Endothelial cell of umbilical vein (primary cell): ENCODE data around the gene SEC61A1. TPM values are rescaled to one million over a fixed set of nuclear protein-coding genes. Genes with fewer than 3 reads are reported as not detected.

Experiments used
- Bru-seq: library from RNA; stranded (reverse); fragments of 400-500 nt; gene quantifications from one replicate; lab custom pipeline; 2021; lab: Mats Ljungman, UMichigan
- BruChase-seq, 2 experiments: library from RNA; stranded (reverse); fragments of 400-500 nt; gene quantifications; one replicate each; lab custom pipeline; 2021; lab: Mats Ljungman, UMichigan
- BruUV-seq: library from RNA; stranded (reverse); fragments of 400-500 nt; replicated peaks from 2 replicates; lab custom pipeline; 2021; lab: Mats Ljungman, UMichigan
- CTCF ChIA-PET: fragments of 300-600, 350-600 bp; sonication (Branson Sonifier 250); formaldehyde crosslinking; loops from one replicate; lab custom pipeline; 2021; ENCODE audit warnings: antibody characterized with exemption, inconsistent platforms; lab: Charles Lee
- POLR2A ChIA-PET: fragments of 300-600, 350-600 bp; sonication (Branson Sonifier 250); formaldehyde crosslinking; loops from one replicate; lab custom pipeline; 2021; ENCODE audit warnings: antibody characterized with exemption, inconsistent platforms; lab: Charles Lee
- DNase-seq: peaks from one replicate; pipeline ENCODE4 v3.0.0-alpha.2; 2011; ENCODE audit warnings: low read depth, low spot score
- FAIRE-seq: peaks from 2 replicates; lab custom pipeline; 2011; peaks lifted over from hg19 to GRCh38; lab: Jason Lieb, UNC
- H2AFZ ChIP-seq: 2 replicates; pipeline ENCODE4 v1.6.0; 2012; ENCODE audit warnings: low read depth, low read length, control low read depth, inconsistent platforms
- H3K27ac ChIP-seq: 2 replicates; pipeline ENCODE4 v1.5.1; 2011; ENCODE audit warnings: low read depth, mild to moderate bottlenecking, control low read depth, low read length, moderate library complexity; ENCODE audit not compliant: insufficient read depth
- H3K27me3 ChIP-seq, 2 experiments: 2 replicates each; pipeline versions ENCODE4 v1.6.0 to v1.6.1; 2011; ENCODE audit warnings: low read length in 2 of 2, mixed read lengths in 1 of 2; ENCODE audit not compliant: control insufficient read depth in 2 of 2, insufficient read depth in 2 of 2
- H3K36me3 ChIP-seq, 2 experiments: 2 replicates in 1 of 2; 3 replicates in 1 of 2; pipeline ENCODE4 v1.5.1; 2011; ENCODE audit warnings: low read length in 2 of 2, mild to moderate bottlenecking in 1 of 2, moderate library complexity in 1 of 2; ENCODE audit not compliant: control insufficient read depth in 2 of 2, insufficient read depth in 2 of 2; ENCODE audit errors: extremely low read depth in 1 of 2
- H3K4me1 ChIP-seq: 3 replicates; pipeline ENCODE4 v1.5.1; 2011; ENCODE audit warnings: mild to moderate bottlenecking, low read length; ENCODE audit not compliant: control insufficient read depth, insufficient read depth; ENCODE audit errors: extremely low read depth
- H3K4me2 ChIP-seq: 2 replicates; pipeline ENCODE4 v1.6.1; 2011; ENCODE audit warnings: low read length, control low read depth, mixed read lengths; ENCODE audit not compliant: insufficient read depth
- H3K4me3 ChIP-seq, 3 experiments: fragments of 200-600 bp in 1 of 3; sonication (generic), shearing (Covaris generic) in 1 of 3; replicated peaks in 1 of 3; 2 replicates each; pipeline ENCODE4 v1.5.1; 2011 to 2016; ENCODE audit warnings: control low read depth in 3 of 3, low read length in 3 of 3, mild to moderate bottlenecking in 2 of 3, inconsistent platforms in 1 of 3, low read depth in 1 of 3, moderate library complexity in 1 of 3; ENCODE audit not compliant: insufficient read depth in 1 of 3
- H3K79me2 ChIP-seq: 2 replicates; pipeline ENCODE4 v1.6.0; 2012; ENCODE audit warnings: low read length, inconsistent platforms; ENCODE audit not compliant: control insufficient read depth, insufficient read depth
- H3K9ac ChIP-seq: replicated peaks from 2 replicates; pipeline ENCODE3; 2011; ENCODE audit warnings: low read length, control low read depth; ENCODE audit not compliant: insufficient read depth; ENCODE audit errors: extremely low read depth
- H3K9me1 ChIP-seq: replicated peaks from 3 replicates; pipeline ENCODE4 v1.6.0; 2011; ENCODE audit warnings: mild to moderate bottlenecking, low read length; ENCODE audit not compliant: control insufficient read depth, insufficient read depth; ENCODE audit errors: extremely low read depth
- H3K9me3 ChIP-seq: replicated peaks from 2 replicates; pipeline ENCODE4 v1.5.1; 2012; ENCODE audit warnings: low read length, inconsistent platforms; ENCODE audit not compliant: control insufficient read depth, insufficient read depth
- H4K20me1 ChIP-seq: replicated peaks from 2 replicates; pipeline ENCODE3; 2011; ENCODE audit warnings: mild to moderate bottlenecking, low read length; ENCODE audit not compliant: control insufficient read depth, insufficient read depth; ENCODE audit errors: extremely low read depth
- GATA2 ChIP-seq: IDR thresholded peaks from 2 replicates; pipeline ENCODE4 v1.7.0; 2011; ENCODE audit warnings: low read depth, mild to moderate bottlenecking, moderate library complexity, mixed read lengths, low read length; ENCODE audit not compliant: insufficient read length, insufficient read depth
- MYC ChIP-seq: IDR thresholded peaks from one replicate; pipeline ENCODE4 v1.6.1; 2011; ENCODE audit warnings: mild to moderate bottlenecking, low read depth, low read length
- POLR2A ChIP-seq: IDR thresholded peaks from 2 replicates; pipeline ENCODE4 v1.6.1; 2012; ENCODE audit warnings: low read depth, mild to moderate bottlenecking, control low read depth, low read length
- POLR2AphosphoS5 ChIP-seq: IDR thresholded peaks from 2 replicates; pipeline ENCODE4 v1.6.1; 2012; ENCODE audit warnings: low read depth, mild to moderate bottlenecking, control low read depth, low read length, moderate library complexity; ENCODE audit not compliant: insufficient read depth
- dilution Hi-C: fragments of 300-500 bp; cut with MboI; formaldehyde crosslinking; loops from one replicate; pipeline ENCODE4 v1.15.0; 2019; ENCODE audit warnings: low sequenced_read_pairs; ENCODE audit not compliant: extremely low pct_ligation_motif_present
- intact Hi-C: fragments of 100-400 bp; cut with micrococcal nuclease; formaldehyde crosslinking; loops from one replicate; pipeline ENCODE4 v1.10.0; 2022
- long read RNA-seq: library from polyadenylated mRNA; stranded (forward); transcript quantifications from one replicate; pipeline ENCODE4 v2.0.0, GENCODE V29; 2021
- polyA minus RNA-seq, 3 experiments: library from RNA; depleted of rRNA, polyadenylated mRNA; stranded (reverse); fragments of >200 nt; gene quantifications; 1 replicate in 1 of 3; 2 replicates in 2 of 3; pipeline ENCODE4 v1.2.3, GENCODE V29; 2011
- polyA plus RNA-seq, 4 experiments: library from polyadenylated mRNA; depleted of rRNA in 3 of 4; stranded (reverse) in 3 of 4; unstranded in 1 of 4; fragments of >200 nt; gene quantifications; 2 replicates each; pipeline versions ENCODE4 v1.2.1 to v1.2.3, GENCODE V29; 2011 to 2012; ENCODE audit warnings: missing spikeins in 1 of 4
- total RNA-seq: library from RNA; stranded (reverse); gene quantifications from 2 replicates; pipeline ENCODE4 v1.2.3, GENCODE V29; 2021
- TF ChIP-seq, protein P1 (sequence below), 2 donors: IDR thresholded peaks; 1 replicate in 1 of 2; 2 replicates in 1 of 2; pipeline ENCODE4 v1.5.1; 2011; ENCODE audit warnings: low read length in 2 of 2, mild to moderate bottlenecking in 2 of 2, moderate library complexity in 2 of 2, control low read depth in 1 of 2, inconsistent platforms in 1 of 2, low read depth in 1 of 2; ENCODE audit not compliant: insufficient read depth in 1 of 2; ENCODE audit errors: extremely low read depth in 1 of 2
- TF ChIP-seq, protein P2 (sequence below): IDR thresholded peaks from 2 replicates; pipeline ENCODE4 v1.6.1; 2011; ENCODE audit not compliant: insufficient read depth, insufficient read length

The SEC61A1 gene
- total RNA-seq (280 and 312 TPM in 2 replicates), polyA plus RNA-seq (307 and 338 TPM in 2 replicates), polyA minus RNA-seq (648 and 737 TPM in 2 replicates), Bru-seq, nascent RNA (percentile 96 among the genes with signal in this experiment), BruChase-seq, experiment 1, labeled RNA remaining after a 6-hour chase (percentile 99 among the genes with signal in this experiment), BruChase-seq, experiment 2, labeled RNA remaining after a 2-hour chase (percentile 97 among the genes with signal in this experiment)
- 192 and 202 TPM in 2 replicates for polyA plus RNA-seq (2011; cell fraction: cytosol; rRNA removed)
- 211 and 214 TPM in 2 replicates for polyA plus RNA-seq (2011; cell fraction: nucleus; rRNA removed)
- 223 and 292 TPM in 2 replicates for polyA plus RNA-seq (2012)
- 112 TPM for polyA minus RNA-seq (2011; cell fraction: cytosol; rRNA and poly(A)+ RNA removed)
- polyA minus RNA-seq (2011; cell fraction: nucleus; rRNA and poly(A)+ RNA removed) = 135 and 185 TPM in 2 replicates
- long read RNA-seq, transcript SEC61A1-201 (12 exons, 3,635 nt) = major isoform, 509 of 725 reads
- long read RNA-seq, partial matches to known transcripts = 66 of 725 reads
- long read RNA-seq, other reads (novel, unspliced or antisense) = 149 of 725 reads

- TF ChIP-seq, protein P1, sequence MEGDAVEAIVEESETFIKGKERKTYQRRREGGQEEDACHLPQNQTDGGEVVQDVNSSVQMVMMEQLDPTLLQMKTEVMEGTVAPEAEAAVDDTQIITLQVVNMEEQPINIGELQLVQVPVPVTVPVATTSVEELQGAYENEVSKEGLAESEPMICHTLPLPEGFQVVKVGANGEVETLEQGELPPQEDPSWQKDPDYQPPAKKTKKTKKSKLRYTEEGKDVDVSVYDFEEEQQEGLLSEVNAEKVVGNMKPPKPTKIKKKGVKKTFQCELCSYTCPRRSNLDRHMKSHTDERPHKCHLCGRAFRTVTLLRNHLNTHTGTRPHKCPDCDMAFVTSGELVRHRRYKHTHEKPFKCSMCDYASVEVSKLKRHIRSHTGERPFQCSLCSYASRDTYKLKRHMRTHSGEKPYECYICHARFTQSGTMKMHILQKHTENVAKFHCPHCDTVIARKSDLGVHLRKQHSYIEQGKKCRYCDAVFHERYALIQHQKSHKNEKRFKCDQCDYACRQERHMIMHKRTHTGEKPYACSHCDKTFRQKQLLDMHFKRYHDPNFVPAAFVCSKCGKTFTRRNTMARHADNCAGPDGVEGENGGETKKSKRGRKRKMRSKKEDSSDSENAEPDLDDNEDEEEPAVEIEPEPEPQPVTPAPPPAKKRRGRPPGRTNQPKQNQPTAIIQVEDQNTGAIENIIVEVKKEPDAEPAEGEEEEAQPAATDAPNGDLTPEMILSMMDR (IDR thresholded peaks at IDR 0.05; ENCODE audit: extremely low read depth in 1 of 2, insufficient read depth in 1 of 2, low read depth in 1 of 2, low read length in 2 of 2) = no peak
- TF ChIP-seq MYC (no peak), POLR2AphosphoS5 (peak; percentile 77), POLR2A (peak; percentile 75), GATA2 (no peak)
- TF ChIP-seq, protein P2, sequence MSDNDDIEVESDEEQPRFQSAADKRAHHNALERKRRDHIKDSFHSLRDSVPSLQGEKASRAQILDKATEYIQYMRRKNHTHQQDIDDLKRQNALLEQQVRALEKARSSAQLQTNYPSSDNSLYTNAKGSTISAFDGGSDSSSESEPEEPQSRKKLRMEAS = peak; percentile 68
- dilution Hi-C loops = no loop called here
- peak within 1 kb of the TSS; percentile 90 to 99 (median 99) for H3K4me3 ChIP-seq
- H3K36me3 ChIP-seq = peaks cover 9 to 20% of the 10 kb centered on the region in 2 experiments
- intact Hi-C loops = loop anchor here (2.0 to 5.0 kb wide), 4 partner anchors 355 to 475 kb away; partner anchors contain the start of gene TPRA1
- peak within 1 kb of the TSS; percentile 96 for H3K9ac ChIP-seq
- no peaks in the 10 kb centered on the region for H3K9me1 ChIP-seq
- peak within 1 kb of the TSS; percentile 92 for H3K27ac ChIP-seq
- H4K20me1 ChIP-seq = peaks cover 9% of the 10 kb centered on the region
- peaks cover 45% of the 10 kb centered on the region for H3K79me2 ChIP-seq
- peak within 1 kb of the TSS; percentile 100 for H3K4me2 ChIP-seq
- peak within 1 kb of the TSS; percentile 93 for H2AFZ ChIP-seq
- peaks cover 39% of the 10 kb centered on the region for H3K4me1 ChIP-seq
- POLR2A ChIA-PET = no interaction called here
- peaks cover 5 to 14% of the 10 kb centered on the region in 2 experiments for H3K27me3 ChIP-seq
- BruUV-seq = TSS peak; percentile 61
- DNase-seq = peak; percentile 95
- H3K9me3 ChIP-seq = no peaks in the 10 kb centered on the region
- FAIRE-seq = peak; percentile 43
- CTCF ChIA-PET = interaction anchor here (1.0 to 2.3 kb wide), 2 partner anchors 361 to 477 kb away, joined by 5 to 11 read pairs; no protein-coding TSS in a partner anchor
Measured at GRCh38 chr3:128051837-128052594, at the start of gene SEC61A1. SEC61A1 (plus strand) TSS chr3:128052437; CDS start chr3:128052553, 116 bp downstream.
